DMS79 treated with DMSO at 0.1 percent for 48 hours (cell line): ENCODE results near the gene CBX4.

ENCODE experiments used
- DNase-seq: peaks from one replicate; lab custom pipeline; 2025; lab: John Stamatoyannopoulos, UW

The CBX4 gene

GRCh38 chr17:79799538-79800324, 39.5 kb downstream of the CBX4 start:
- no peak for DNase-seq

- DNase-seq: no peak
Observed at GRCh38 chr17:79799174-79799537, 40.1 kb downstream of the CBX4 start.

GRCh38 chr17:79798299-79799173, 40.7 kb downstream of the CBX4 start:
- DNase-seq: no peak

- no peak for DNase-seq
Observed at GRCh38 chr17:79797492-79798298, 41.5 kb downstream of the CBX4 start.

DNA sequence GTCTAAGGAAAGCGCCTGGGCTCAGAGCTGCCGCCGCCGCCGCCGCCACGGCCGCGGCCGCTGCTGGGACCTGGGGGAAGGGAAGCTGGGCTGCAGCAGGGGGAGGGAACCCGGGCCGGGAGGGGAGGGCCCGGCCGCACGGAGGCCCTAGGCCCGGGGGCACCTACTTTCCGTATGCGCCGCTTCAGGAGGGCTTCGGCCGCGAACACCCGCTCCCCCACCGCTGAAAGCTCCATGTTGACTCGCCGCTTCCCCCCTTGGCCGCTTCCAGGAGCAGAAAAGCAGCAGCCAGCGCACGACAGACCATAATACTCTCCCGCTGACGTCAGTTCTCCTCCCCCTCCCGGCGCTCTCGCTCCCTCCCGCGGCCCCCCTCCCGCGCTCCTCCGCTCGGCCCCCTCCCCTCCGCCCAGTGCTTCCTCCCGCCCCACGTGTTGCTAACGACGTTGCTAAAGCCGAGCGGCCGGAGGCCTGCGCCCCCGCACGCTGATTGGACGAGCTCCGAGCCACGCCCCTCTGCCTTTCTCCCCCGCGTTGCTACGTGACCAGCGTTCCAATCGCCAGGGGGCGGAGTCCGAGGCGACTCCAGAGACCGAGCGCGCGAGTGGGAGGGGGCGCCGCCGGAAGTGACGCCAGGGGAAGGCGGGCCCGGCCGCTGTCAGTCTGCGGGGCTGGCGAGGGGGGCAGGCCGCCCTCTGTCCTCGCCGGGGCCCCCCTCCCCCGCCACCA, 42.3 kb downstream of the CBX4 start, which contains the start of gene CBX8:
Gene CBX8, minus strand, starts transcription at position 315 of the 729 bp plus-strand sequence. Its CDS starts 79 bp downstream, at position 236.
- peak; percentile 97 for DNase-seq

DNA sequence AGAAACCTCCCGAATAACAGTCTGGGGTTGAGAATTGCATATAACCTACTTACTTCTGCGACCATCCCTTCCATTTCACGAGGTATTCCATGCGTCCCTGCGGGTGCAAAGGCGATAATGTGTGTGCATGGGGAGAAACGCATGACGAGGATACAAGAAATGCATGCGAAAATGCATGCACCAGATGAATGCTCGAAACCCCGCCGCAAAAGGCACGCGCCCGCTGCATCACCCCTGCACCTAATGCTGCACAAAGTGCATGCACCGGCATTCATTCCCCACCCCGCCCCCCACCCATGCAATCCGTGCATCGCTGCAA, 42.8 kb downstream of the CBX4 start:
- DNase-seq: no peak

DNA sequence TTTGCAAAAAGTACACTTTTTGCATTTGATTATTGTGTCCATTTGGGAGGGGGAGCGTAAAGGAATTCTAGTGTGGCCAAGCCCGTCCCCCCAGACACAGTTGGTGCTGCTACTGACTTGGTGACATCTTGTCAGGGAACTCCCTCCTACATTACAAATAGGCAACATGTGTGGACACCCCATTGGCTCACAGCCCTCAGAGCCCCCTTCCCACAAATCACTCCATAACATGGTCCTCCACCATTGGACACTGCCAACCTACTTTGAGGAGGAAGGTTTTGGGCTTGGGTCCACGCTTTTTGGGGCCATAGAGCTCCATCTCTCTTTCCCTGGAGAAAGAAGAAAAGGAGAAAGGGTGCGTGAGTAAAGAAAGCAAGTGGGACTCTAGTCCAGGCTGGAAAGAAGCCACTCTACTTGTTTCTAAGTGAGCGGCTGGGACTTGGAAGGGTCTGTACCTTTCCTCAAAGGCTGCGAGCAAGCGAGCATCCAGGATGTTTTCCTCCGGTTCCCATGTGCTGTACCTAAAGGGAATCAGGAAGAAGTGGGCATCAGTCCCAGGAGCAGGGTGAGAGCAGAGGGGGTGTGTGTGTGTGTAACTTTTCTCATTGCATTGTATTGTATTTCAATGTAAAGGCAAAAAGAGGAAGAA, 43.3 kb downstream of the CBX4 start:
- no peak for DNase-seq

DNA sequence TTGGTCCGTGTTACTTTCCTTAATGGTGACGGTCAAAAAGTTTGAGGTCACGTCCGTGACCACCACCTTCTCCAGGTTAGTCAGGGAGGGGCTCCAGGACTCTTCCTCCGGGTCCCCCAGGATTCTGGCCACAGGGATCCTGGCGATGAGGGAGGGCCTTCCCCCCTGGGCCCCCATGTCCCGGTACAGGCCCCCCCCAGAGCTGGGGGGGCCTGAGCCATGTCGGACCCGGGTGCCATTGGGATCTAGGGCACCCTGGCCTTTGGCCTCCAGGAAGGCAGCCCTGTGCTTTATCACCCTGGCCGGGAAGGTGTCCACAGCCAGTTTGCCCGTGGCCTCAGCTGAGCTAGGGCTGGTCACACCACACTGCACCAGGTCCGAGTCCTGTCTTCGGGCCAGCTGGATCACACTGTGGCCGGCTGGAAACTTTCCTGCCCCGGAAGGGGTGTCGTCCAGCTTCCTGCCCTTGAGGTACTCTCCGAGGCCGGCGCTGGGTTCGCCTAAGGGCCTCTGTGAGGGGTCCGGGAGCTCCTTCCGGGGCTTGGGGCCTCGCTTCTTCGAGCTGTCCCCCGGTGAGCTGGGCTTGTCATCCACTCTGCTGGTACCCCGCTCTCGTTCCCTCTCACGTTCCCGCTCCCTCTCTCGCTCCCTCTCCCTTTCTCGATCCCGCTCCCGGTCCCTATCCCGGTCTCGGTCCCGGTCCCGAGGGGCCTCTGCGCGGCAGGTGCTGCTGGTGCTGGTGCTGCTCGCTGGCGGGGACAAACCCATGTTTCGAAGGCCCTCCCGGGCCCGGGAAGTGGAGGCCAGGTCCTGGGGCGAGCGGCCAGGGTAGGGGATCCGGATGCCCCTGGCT, 44.4 kb downstream of the CBX4 start:
- no peak for DNase-seq

GRCh38 chr17:79793924-79794304, 45.3 kb downstream of the CBX4 start:
- DNase-seq: no peak

DNA sequence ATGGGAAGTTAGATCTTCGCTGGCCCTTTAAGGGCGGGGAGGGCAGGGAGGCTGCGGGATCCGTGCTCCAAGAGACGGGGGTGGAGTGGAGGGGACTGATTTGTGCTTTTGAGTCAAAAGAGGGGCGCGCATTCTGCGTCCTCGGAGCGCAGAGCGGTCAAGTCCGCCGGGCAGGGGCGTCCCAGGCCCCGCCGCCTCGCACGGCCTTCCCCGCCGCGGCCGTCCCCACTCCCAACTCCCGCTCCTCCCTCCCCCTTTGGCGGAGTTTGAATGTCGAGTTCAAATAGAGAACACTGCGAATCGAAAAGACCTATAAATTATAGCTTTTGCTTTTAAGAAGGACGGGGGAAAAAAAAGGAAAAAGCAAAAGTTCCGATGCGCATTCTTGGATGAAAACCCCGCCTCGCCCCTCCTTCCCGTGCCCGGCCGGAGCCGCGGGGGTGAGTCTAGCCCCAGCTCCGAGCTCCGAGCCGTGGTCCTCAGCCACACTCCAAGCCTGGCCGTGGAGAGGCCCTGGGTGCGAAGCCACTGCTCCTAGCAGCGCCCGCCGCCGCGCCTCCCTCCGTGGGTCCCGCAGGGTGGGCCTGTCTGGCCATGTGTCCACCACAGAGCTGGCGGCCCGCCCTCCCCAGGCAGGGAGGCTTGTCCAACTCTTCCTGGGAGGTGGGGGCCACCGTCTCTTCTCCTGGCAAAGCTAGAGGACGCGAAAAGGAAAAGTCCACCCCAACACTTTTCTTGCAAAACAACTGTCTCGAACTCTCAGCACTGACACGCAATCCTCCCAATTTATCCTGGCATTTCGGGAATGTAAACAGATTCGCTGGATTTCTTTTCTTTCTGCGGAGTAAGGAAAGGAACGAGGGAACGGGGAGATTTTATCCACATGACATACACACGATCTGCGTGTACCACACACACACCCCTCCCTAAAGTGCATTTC, 46.0 kb downstream of the CBX4 start:
- no peak for DNase-seq

GRCh38 chr17:79792341-79792871, 46.8 kb downstream of the CBX4 start:
- no peak for DNase-seq

- no peak for DNase-seq
Observed at GRCh38 chr17:79791735-79792161, 47.5 kb downstream of the CBX4 start.

DNA sequence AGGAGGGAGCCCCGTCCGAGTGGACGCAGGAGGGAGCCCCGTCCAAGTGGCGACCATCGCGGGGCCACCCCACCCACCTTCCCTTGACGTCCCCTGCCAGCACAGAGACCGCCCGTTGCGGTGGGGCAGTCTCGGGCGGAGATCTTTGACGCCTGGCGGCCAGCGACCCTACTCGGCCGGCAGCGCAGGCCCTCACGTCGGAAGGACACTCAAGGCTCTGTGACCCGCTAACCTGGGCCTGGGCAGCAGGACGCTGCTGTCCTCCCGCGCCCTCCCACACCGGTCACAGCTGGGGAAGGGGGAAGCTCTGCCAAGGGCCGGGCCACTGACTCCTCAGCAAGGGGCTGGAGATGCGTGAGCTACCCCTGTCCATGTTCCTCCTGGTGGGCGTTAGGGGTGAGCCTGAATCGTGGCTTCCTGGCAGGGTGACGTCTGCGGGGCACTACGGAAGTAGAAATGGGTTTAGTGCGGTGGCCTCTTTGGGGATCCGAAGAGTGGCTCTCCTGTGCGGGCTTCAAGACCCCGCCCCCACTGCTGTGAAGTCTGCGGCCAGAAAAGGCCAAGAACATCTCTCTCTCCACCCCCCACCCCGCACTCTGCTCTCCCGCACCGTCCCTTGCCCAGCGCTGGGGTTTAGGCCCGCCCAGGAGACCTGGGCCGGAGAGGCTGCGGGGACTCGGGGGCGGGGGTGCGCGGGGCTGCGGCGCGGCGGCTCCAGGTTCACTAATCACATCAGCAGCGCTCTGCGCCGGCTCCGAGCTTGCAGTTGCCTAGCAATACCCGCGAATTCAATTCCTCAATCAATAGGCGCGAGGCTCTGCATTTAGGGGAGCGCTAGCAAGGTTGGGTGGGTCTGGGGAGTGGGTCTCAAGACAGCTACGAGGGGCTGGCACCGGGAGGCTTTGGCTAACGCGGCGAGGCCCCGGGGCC, 48.2 kb downstream of the CBX4 start:
- DNase-seq: no peak

- DNase-seq: no peak
Observed at GRCh38 chr17:79789943-79790804, 49.1 kb downstream of the CBX4 start.

DNA sequence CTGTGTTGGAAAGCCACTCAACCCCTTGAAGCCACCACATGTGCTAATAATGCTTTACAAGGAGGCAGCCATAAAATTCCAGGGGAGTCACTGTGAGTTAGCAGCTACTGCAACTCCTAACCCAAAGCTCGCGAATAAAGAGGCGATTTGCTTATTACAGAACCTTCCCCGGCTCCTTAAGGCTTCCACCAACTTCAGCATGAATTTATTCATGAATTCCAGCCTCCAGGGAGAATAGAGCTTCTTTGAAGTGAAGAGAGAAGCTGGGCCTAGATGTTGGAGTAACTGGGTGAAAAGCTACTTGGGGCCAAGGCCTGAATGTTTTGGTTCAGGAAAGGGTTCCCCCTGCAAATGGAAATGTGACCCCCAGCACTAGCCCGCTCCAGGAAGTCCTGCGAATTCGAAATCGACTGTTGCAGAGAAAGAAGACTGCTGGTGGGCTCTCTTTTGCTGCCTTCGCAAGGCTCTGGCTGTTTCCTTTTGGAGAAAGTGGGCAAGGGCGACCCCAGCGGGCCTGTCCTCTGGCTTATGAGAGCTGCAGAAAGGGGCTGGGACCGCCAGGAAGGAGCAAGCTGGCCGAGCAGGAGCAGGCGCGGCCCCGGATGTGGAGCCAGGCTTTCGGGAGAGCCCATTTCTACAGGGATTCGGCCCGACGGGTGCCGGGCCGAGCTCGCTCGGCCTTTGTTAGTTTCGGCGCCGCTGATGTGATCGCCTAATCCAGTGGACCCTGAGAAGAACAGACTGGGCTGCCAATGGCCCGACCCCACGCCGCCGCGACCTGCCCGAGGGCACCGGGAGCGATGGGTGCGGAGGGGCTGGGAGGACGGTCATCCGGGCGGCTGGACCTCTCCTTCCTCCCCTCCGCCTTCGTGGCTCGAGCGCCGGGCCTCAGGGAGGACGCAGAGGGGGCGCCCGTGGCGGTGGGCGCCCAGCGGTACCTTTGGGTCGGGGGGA, 50.0 kb downstream of the CBX4 start:
- DNase-seq: no peak

- DNase-seq: no peak
Observed at GRCh38 chr17:79788455-79788854, 50.8 kb downstream of the CBX4 start.
